ENCODE measurements around the gene GBP1.

GBP1 gene

GRCh38 chr1:89008511-89008910 is 56.5 kb downstream of the GBP1 start:
- no peak for DNase-seq (ENCODE audit: low read depth in 2 of 2)

DNA sequence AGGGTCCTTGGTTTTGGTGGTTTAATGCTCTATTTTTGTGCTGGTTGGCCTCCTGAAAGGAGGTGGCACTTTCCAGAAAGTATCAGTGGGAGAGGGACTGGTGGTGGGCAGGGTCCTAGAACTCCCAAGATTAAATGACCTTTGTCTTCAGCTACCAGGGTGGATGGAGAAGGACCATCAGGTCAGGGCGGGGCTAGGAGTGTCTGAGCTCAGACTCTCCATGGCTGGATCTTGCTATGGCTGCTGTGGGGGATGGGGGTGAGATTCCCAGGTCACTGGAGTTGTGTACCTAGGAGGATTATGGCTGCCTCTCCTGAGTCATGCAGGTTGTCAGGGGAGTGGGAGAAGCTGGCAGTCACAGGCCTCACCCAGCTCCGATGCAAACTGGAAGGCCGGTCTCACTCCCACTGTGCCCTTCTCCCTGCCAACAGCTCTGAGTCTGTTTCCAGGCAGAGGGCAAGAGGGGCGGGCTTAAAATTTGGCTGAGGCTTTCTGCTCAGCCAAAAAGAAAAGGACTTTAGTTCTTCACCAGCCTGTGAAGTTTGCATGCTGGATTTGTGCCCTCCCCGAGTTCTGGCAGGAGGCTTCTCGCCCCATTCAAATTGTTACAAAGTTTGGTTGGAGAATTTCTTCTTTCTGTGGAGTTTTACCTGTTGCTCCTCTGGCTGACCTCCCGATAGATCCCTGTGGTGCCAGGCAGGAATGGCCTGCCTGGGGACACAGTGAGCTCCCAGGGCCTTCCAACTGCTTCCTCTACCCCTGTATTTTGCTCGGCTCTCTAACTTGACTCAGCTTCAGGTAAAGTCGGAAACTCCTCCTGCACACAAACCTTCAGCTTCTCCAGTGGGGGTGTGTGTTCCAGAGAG is 59.5 kb downstream of the GBP1 start:
- DNase-seq (ENCODE audit: low read depth in 2 of 2), result no peak
